GM12875 (cell line): ENCODE results near the gene ACOT8.
A peak's percentile ranks its signal among the peaks of the same experiment; 100 is the strongest.

ENCODE experiments used
- H3K4me3 ChIP-seq: one replicate; pipeline ENCODE4 v1.5.1; 2011; ENCODE audit warnings: low read depth, low read length, control low read depth
- CTCF ChIP-seq: IDR thresholded peaks from 2 replicates; pipeline ENCODE4 v1.5.1; 2011; ENCODE audit warnings: low read depth, mild to moderate bottlenecking, control low read depth, inconsistent platforms, low read length, moderate library complexity, borderline replicate concordance; ENCODE audit not compliant: insufficient read depth

ACOT8 gene

DNA sequence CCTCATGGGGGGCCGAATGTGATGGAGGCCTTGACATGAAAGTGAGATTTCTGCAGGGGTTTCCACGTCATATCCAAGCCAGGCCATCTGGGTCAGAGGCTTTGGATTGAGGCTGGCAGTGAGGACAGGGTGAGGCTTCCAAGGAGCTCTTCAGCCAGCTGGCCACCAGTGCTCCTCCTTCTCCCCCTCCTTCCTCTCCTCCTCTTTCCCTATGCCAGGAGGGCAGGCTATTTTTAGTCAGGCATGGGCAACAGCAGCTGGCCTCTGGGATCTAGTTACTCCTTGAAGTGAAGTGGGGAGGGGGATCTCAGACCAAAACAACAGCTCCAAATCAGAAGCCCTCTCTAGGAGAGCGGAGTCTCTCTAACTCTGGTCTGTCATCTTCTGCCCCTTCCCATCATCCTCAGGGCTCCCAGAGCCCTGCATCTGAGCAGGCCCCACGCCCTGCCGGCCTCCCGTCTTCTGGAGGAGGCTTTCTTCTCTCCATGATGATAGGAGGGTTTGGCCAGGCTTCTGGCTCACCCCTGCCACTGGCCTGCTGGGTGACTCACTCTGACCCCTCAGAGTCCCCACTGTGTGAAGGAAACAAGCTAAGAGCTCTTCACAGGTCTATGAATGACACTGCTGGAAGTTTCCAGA is 30.7 kb downstream of the ACOT8 start:
- H3K4me3 ChIP-seq: no peak overlapping the region
- no peak for TF ChIP-seq CTCF

- TF ChIP-seq CTCF: peak; percentile 40
- H3K4me3 ChIP-seq: no peak overlapping the region
Measured at GRCh38 chr20:45823949-45824835, 33.0 kb downstream of the ACOT8 start.

DNA sequence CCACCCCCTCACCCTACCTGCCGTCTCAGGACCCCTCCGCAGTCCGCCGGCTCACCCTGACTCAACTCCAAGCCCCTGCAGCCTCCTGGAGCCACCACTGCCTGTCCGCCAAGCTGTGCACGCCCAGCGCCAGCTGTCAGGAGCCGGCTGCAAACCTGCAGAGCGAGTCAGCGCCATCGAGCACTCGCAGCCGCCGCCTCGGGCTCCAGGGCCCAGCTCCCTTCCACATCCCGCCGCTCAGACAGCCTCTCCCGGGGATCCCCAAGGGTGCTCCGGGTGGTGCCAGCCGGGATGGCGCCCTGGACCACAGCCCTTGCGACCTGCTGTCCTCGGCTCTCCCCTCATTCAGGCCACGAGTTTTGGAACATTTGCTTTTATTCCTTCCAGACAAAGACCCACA is 34.3 kb downstream of the ACOT8 start:
- H3K4me3 ChIP-seq: no peak overlapping the region
- TF ChIP-seq CTCF: no peak

- no peak overlapping the region for H3K4me3 ChIP-seq
- TF ChIP-seq CTCF: no peak
Measured at GRCh38 chr20:45821947-45822346, 35.2 kb downstream of the ACOT8 start.

DNA sequence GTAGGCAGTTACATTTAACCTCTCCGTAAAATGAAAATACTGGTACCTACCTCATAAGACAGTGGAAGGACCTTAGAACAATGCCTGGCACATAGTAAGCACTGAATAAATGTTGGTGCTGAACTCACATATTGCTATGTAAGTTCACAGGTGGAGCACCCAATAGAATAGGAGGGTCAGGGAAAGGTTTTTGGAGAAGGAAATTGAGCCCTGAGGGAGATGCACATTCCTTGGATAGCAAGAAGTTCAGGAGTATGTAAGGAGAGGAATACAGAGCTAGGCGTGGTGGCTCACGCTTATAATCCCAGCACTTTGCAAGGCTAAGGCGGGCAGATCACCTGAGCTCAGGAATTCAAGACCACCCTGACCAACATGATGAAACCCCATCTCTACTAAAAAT is 37.7 kb downstream of the ACOT8 start:
- TF ChIP-seq CTCF: no peak
- H3K4me3 ChIP-seq: no peak overlapping the region

DNA sequence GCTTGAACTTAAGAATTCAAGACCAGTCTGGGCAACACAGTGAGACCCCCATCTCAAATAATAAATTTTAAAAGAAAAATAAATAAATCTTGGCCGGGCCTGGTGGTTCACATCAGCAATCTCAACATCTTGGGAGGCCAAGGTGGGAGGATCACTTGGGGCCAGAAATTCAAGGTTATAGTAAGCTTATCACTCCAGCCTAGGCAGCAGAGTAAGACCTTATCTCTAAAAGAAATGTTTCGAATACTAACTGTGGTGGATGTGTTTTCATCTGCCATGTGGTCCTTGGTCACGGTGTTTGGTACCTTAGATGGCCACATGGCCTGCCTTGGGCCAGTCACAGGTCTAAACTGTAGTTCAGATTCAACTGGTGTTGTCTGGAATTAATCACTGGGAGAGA is 39.0 kb downstream of the ACOT8 start:
- no peak for TF ChIP-seq CTCF
- no peak overlapping the region for H3K4me3 ChIP-seq
